HG02852 (cell line): ENCODE data around the gene MNDA.
A peak's percentile ranks its signal among the peaks of the same experiment; 100 is the strongest.

Source experiments
- ATAC-seq: cut with Tn5 transposase; IDR thresholded peaks from one replicate; pipeline ENCODE4 v1.9.1; 2021; ENCODE audit warnings: mild to moderate bottlenecking, moderate library complexity; ENCODE audit not compliant: unreplicated experiment

MNDA gene

GRCh38 chr1:158830904-158831507, at the start of gene MNDA:
Gene MNDA (plus strand): TSS chr1:158831351. CDS start chr1:158842154, 10,803 bp downstream.
- peak; percentile 95 for ATAC-seq

GRCh38 chr1:158793604-158794003, 37.5 kb upstream of the MNDA start:
- ATAC-seq: no peak

- ATAC-seq: no peak
Observed at GRCh38 chr1:158794247-158794646, 36.9 kb upstream of the MNDA start.

- ATAC-seq: no peak
Observed at GRCh38 chr1:158798531-158798930, 32.6 kb upstream of the MNDA start.

- no peak for ATAC-seq
Observed at GRCh38 chr1:158799689-158800088, 31.5 kb upstream of the MNDA start.

GRCh38 chr1:158800526-158800925, 30.6 kb upstream of the MNDA start:
- ATAC-seq: no peak

- no peak for ATAC-seq
Observed at GRCh38 chr1:158801396-158801795, 29.8 kb upstream of the MNDA start.

- ATAC-seq: no peak
Observed at GRCh38 chr1:158803678-158804077, 27.5 kb upstream of the MNDA start.

- no peak for ATAC-seq
Observed at GRCh38 chr1:158806916-158807536, 24.1 kb upstream of the MNDA start.

GRCh38 chr1:158809256-158809655, 21.9 kb upstream of the MNDA start:
- no peak for ATAC-seq

- no peak for ATAC-seq
Observed at GRCh38 chr1:158809862-158810261, 21.3 kb upstream of the MNDA start.

- no peak for ATAC-seq
Observed at GRCh38 chr1:158810311-158810710, 20.8 kb upstream of the MNDA start.

- ATAC-seq: no peak
Observed at GRCh38 chr1:158812336-158812735, 18.8 kb upstream of the MNDA start.

- no peak for ATAC-seq
Observed at GRCh38 chr1:158813164-158813563, 18.0 kb upstream of the MNDA start.

- ATAC-seq: no peak
Observed at GRCh38 chr1:158814970-158815369, 16.2 kb upstream of the MNDA start.

GRCh38 chr1:158818560-158818959, 12.6 kb upstream of the MNDA start:
- ATAC-seq: no peak

- ATAC-seq: no peak
Observed at GRCh38 chr1:158818975-158819431, 12.1 kb upstream of the MNDA start.

GRCh38 chr1:158819461-158820443, 11.4 kb upstream of the MNDA start:
- ATAC-seq: peak; percentile 98

- ATAC-seq: no peak
Observed at GRCh38 chr1:158821723-158822122, 9.4 kb upstream of the MNDA start.

GRCh38 chr1:158830074-158830677, 975 bp upstream of the MNDA start:
- ATAC-seq: peak; percentile 61

- ATAC-seq: no peak
Observed at GRCh38 chr1:158833264-158833663, 2.1 kb downstream of the MNDA start.
